ENCODE results near the gene DOP1B. TPM values are rescaled to one million over a fixed set of nuclear protein-coding genes. Genes with fewer than 3 reads are reported as not detected.

DOP1B gene
- total RNA-seq, 4 donors from 2014 or later, result 40.4 to 97.6 (median 69.8) TPM

DNA sequence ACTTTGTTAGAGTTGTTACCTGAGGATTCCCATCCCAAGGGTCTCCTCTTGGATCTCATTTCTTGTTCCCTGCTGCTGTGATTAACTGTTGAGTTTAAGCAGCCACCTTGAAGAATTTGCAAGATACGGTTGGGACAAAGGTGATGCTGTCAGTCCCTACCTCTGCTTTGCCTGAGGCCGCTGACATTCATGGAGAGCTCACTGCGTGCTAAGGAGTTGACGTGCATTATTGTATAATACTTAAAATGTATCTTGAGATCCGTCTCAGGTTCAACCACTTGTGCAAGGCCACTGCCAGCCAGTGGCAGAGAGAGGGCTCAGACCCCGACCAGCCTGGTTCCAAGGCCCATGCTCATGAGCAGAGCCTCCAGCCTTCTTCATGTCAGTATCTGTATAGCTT, 14.2 kb downstream of the DOP1B start:
- TF ChIP-seq POLR2A (IDR thresholded peaks at IDR 0.05), result no peak
- Histone ChIP-seq H3K4me3 (no peak overlapping the region), H3K4me1 (no peaks in the 10 kb centered on the region), H3K27ac (no peak overlapping the region), H3K27me3 (no peaks in the 10 kb centered on the region), H3K36me3 (peaks cover 0 to 29% (median 0%) of the 10 kb centered on the region in 3 donors), H3K9me3 (no peaks in the 10 kb centered on the region)
- no peak for DNase-seq

GRCh38 chr21:36171336-36171735, 14.7 kb downstream of the DOP1B start:
- H3K27me3 ChIP-seq, result no peaks in the 10 kb centered on the region
- no peak overlapping the region for H3K4me3 ChIP-seq
- H3K9me3 ChIP-seq, result no peaks in the 10 kb centered on the region
- TF ChIP-seq CTCF (IDR thresholded peaks at IDR 0.05), result no peak
- no peak for TF ChIP-seq POLR2A (IDR thresholded peaks at IDR 0.05)
- H3K27ac ChIP-seq, result no peak overlapping the region
- H3K4me1 ChIP-seq, result no peaks in the 10 kb centered on the region
- no peak for DNase-seq
- H3K36me3 ChIP-seq, result peaks cover 0 to 24% (median 0%) of the 10 kb centered on the region in 3 donors

- DNase-seq, result no peak
- H3K4me1 ChIP-seq, result no peaks in the 10 kb centered on the region
- TF ChIP-seq CTCF (IDR thresholded peaks at IDR 0.05) (no peak), POLR2A (IDR thresholded peaks at IDR 0.05) (no peak)
- peaks cover 0 to 22% (median 0%) of the 10 kb centered on the region in 3 donors for H3K36me3 ChIP-seq
- no peaks in the 10 kb centered on the region for H3K9me3 ChIP-seq
- H3K27me3 ChIP-seq, result no peaks in the 10 kb centered on the region
- no peak overlapping the region for H3K4me3 ChIP-seq
- no peak overlapping the region for H3K27ac ChIP-seq
Observed at GRCh38 chr21:36171741-36172331, 15.2 kb downstream of the DOP1B start.

- Histone ChIP-seq H3K36me3 (peaks cover 0 to 5% (median 0%) of the 10 kb centered on the region in 3 donors), H3K27ac (no peak overlapping the region), H3K4me3 (no peak overlapping the region), H3K9me3 (no peaks in the 10 kb centered on the region), H3K27me3 (no peaks in the 10 kb centered on the region), H3K4me1 (no peaks in the 10 kb centered on the region)
- no peak for TF ChIP-seq CTCF (IDR thresholded peaks at IDR 0.05)
- TF ChIP-seq POLR2A (IDR thresholded peaks at IDR 0.05), result no peak
- no peak for DNase-seq
Observed at GRCh38 chr21:36174780-36175179, 18.2 kb downstream of the DOP1B start.

GRCh38 chr21:36175771-36176565, 19.3 kb downstream of the DOP1B start:
- Histone ChIP-seq H3K27me3 (no peaks in the 10 kb centered on the region), H3K9me3 (no peaks in the 10 kb centered on the region), H3K27ac (no peak overlapping the region), H3K4me1 (no peaks in the 10 kb centered on the region), H3K4me3 (no peak overlapping the region), H3K36me3 (no peaks in the 10 kb centered on the region)
- DNase-seq, result no peak
- no peak for TF ChIP-seq POLR2A (IDR thresholded peaks at IDR 0.05)
- TF ChIP-seq CTCF (IDR thresholded peaks at IDR 0.05), result no peak

- Histone ChIP-seq H3K36me3 (no peaks in the 10 kb centered on the region), H3K27me3 (no peaks in the 10 kb centered on the region), H3K4me3 (no peak overlapping the region), H3K4me1 (no peaks in the 10 kb centered on the region), H3K9me3 (no peaks in the 10 kb centered on the region), H3K27ac (no peak overlapping the region)
- no peak for TF ChIP-seq CTCF (IDR thresholded peaks at IDR 0.05)
- DNase-seq, result no peak
Observed at GRCh38 chr21:36178349-36178748, 21.7 kb downstream of the DOP1B start.

Measured in Peyer's patch (tissue), 4 donors.